Kidney tubule cell (primary cell): Measurements from ENCODE around the gene SMIM45.

Experiments used
- DNase-seq: peaks from one replicate; pipeline ENCODE4 v3.0.0-alpha.2; 2018; ENCODE audit warnings: low spot score

SMIM45 gene

DNA sequence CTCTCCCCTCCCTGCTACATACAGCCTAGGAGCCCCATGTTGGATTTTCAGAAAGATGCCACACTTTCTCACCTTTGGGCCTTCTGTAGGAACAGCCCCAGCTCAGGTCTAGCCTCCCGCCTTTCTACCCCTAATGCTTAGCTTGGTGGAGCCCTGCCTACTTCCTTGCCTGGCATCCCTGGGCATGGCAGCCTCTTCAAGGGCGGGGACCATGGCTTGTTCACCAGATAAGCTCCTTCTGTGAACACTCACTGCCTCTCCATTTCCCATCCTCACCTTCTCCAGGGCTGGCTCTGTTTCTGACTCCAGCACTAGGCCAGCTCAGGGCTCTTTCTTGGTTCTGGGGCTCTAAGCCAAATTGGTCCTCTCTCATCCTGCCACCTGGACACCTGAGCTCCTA lies 18.7 kb downstream of the SMIM45 start:
- no peak for DNase-seq

DNA sequence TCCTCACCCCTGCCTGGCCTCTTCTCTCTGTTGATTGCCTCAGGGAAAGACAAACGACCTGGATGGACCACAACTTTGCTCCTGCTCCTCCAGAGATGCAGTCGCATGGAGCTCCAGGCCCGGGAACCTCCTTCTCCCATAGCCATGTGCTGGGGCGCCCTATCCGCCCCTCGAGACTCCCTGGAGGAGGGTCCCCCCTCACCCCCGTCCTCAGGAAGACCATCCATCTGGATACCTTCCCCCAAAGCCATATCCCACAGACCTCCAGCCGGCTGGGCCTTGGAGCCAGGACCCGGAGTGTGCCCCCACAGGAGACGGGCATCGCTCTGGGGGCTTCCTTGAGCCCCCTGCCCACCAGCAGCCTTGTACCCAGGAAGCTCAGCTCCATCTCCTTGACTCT lies 19.5 kb downstream of the SMIM45 start:
- no peak for DNase-seq

DNA sequence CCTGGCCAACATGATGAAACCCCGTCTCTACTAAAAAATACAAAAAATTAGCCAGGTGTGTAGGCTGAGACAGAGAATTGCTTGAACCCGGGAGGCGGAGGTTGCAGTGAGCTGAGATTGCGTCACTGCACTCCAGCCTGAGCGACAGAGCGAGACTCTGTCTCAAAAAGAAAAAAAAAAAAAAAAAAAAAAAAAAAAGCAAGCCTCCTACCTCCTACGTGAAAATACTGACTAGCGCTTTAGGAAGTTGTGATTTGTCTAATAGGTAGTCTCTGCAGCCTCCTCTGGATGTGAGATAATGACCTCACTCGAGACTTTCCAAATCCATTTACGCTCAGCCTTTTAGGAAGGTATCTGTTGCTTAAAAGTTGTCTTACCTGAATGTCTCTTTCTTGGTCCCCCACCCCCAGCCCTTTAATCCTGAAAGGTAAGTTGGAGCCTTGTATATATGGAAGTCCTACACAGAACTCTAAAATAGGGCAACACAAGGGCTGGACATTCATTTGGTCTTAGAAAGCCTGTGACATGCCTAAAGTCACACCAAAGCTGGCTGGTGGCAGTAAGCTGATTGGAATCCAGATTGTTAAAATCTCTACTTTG lies 22.8 kb downstream of the SMIM45 start:
- peak; percentile 13 for DNase-seq

DNA sequence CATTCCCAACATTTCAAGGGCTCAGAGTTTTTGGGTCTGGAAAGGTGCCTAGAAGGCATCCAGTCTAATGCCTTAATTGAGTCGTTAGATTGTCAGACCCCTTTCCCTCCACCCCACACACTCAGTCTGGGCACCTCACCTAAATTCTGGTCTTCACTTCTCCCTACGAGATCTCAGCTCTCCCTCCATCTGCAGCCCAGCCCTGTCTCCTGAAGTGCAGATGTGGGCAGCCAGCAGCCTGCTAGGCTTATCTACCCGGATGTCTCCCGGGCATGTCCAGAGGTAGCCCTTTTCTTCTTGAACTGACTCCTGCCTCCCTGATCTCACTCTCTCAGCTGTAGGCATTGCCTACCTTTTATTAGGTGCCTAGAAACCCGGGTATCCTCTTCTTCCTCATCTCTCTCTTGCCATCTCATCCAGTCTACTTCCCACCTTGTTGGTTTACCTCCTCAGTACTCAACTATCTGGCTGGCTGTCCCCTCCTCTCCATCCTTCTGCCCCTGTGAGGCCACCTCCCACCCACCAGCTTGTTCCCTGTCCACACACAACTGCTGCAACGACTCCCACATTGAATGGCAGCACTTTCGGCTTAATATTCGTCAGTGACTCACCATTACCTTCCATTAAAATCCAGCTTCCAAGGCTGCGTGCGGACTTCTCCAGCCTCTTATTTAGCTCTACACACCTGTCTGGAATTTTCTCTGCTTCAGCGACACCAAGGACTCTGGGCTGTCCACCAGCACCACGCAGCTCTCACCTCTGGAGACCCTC lies 23.5 kb downstream of the SMIM45 start:
- DNase-seq, result peak; percentile 12

DNA sequence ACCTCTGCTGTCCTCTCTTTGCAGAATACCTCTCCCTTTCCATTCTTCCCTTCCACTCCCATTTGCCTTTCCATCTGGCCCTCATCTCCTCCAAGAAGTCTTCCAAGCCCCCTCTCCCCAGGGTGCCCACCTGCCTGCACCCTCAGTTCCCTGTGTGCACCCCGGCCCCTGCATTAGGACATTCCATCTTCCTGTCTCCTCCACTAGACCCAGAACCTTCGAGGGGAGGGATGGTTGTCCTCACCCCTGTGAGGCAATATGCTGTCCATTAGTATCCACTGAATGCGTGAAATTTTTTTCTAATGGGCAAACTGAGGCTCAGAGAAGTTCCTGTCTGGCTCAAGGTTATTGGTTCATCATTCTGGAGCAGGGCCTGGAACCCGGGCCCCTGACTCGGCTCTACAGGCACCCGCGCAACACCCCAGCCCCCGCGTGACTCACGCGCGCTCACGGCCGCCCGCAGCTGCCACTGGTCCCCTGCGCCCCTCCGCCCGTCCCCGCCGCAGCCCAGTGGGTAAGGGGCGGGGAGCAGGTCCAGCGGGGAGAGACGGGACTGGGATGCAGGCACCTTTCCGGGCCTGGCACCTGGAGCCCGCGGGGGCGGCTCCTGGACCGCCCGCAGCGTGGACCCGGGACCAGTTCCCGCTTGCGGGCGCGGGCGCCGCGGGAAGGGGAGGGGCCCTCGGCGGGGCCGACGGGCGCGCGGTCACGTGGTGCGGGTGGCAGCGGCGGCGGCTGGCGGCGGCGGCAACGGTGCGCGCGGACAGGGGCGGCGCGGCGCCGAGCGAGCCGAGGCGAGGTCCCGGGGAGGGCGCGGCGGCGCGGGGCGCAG lies 24.3 kb downstream of the SMIM45 start:
- DNase-seq, result no peak

DNA sequence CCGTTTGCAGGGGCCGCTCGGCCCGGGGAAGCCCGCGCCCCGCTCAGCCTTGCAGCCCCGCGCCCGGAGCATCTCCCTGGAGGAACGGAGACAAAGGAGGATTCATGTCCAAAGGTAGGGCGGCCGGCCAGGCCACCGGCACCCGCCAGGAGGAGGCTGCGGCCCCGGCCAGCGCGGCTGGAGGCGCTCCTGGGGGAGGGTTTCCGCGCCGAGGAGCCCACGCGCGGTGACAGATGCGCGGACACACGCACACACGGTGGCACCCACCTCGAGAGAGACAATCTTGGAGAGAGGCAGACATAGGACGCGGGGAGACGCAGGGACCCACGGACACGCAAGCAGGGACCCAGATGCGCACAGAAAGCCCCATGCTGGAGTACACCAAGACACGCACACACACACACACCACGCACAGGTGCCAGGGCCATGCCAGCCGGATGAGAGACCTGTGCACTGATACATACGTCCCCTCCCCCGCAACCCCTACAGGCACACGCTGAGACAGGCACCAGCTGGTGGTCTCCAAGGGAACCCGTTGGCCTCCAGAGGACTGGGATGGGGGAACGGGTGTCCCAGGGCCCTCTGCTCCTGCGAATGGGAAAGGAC lies 25.1 kb downstream of the SMIM45 start:
- DNase-seq, result no peak

DNA sequence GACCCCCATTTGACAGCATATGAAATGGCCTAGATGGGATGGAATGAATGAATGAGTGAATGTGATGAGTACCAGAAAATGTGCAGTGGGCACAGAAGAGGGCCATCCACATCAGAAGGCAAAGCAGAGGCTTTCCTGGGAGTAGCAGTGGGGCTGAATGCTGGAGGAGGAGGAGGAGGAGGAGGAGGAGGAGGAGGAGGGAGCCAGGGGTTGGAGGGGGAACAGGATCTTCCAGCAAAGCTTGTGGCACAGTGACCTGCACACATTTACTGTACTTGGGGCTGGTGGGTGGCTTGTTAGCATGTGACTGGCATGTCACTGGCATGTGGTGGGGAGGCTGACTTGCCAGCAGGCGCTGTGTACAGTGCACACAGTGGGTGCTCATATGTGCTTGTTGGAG lies 26.8 kb downstream of the SMIM45 start:
- no peak for DNase-seq

DNA sequence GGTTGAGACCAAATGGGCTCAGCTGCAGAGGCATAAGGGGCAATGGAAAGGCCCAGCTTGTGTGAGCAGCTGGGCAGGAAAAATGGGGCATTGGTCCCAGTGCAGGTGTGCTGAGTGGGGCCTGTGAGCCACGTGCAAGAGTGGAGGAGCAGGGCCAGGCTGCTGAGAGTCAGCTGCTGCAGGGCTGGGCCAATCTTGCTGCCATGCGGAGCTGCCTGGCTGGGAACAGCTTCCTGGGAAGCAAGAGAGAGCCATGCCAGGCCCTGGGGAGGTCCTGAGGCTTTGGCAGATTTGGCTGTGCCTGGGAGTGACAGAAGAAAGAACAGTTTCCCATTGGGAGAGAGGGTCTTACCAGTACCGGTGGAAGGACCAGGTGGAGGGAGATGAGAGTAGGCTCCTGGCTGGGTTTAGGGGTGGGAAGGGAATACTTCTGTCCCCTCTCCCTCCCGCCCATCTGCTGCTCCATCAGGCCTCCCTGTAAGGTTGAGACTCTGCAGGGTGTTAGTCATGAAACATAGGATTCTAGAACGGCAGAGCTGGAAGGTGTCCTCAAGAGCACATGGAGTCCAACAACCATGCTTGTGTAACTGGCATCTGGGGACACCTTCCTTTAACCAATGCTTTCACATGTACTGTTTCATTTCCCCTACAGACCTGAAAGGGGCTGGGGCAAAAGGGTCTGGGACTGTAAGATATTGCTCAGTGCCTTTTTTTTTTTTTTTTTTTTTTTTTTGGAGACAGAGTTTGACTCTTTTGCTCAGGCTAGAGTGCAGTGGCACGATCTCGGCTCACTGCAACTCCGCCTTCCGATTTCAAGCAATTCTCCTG lies 27.7 kb downstream of the SMIM45 start:
- DNase-seq, result no peak

DNA sequence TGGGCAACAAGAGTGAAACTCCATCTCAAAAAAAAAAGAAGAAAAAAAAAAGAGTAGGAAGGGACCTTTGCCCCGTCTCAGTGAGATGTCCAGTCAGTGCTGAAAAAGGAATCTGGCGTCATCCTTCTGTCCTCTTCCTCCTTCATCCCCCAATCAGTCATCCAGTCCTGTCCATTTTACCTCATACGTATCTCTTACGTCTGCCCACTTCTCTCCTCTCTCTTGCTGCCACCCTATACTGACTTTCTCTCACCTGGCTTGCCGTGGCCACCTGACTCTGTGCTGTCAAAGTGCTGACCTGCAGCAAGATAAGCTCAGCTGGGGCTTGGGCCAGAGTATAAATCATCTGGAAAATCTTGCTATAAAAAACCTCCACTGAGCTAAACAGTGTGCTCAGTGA lies 30.9 kb downstream of the SMIM45 start:
- no peak for DNase-seq

DNA sequence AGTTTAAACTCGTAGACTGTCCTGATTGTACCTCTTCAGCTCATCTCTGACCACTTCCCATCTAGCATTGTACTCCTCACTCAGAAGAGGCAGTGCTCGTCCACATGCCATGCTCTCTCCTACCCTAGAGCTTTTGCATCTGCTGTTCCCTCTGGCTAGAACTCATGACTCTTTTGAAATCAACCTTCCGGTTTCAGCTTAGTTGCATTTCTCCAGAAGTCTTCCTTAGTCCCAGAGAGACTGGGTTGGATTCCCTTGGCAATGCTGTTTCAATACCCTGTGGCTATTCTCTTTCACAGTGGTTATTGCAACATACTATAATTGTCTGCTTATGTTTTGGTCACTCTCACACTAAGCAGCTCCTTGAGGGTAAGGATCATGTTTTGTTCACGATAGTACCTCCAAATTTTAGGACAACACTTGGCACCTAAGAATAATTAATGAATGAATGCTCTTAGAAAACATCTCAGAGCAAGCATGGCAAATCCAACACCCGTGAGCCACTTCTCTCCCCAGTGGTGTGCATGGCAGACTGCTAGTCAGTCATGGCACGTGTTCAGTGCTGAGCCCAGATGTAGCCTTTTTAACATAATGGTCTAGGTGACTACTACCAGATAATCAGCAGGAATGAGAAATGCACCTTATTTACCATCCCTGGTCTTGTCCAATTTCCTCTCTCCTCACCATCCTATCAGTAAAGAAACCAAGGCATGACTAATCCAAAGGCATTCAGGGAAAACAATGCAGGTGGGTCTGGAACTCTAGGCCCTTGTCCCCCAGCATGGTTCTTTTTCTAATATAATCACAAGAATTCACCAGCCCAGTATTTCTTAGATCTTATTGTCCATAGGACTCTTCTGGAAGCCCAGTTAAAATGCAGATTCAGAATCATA lies 31.8 kb downstream of the SMIM45 start:
- no peak for DNase-seq

DNA sequence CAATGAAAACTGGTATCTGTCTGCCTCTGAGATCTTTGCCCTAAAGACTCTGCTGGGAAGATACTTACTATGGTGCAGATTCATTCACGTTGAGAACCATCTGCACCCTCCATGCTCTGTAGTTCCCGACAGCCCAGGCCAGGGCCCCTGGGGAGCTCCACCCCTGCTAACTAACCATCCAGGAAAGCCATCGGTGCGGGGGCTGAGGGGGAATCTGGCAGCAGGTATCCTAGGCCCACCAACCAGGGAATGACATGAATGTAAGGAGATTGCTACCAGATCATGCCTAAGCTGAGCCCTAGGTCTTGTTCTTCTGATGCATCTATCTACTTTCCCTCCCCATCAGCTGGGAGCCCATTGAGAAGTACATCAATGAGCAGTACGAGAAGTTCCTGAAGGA lies 35.3 kb downstream of the SMIM45 start:
- no peak for DNase-seq

DNA sequence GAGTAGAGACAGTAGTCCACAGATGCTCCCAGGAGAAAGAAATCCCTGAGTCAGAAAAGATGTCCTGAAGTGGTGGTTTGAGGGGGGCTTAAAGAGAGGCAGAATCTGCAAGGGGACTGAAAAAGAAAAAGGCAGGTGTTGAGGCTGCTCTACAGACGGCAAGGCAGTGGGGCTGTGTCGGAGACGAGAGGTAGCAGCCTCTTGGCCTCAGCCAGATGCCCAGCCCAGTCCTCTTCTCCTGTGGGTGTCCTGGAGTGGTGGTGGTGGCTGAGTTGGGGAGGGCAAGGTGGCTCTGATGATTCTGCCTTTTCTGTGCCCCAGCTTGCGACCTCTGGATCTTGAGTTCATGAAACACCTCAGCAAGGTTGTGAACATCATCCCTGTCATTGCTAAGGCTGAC lies 37.3 kb downstream of the SMIM45 start:
- no peak for DNase-seq

DNA sequence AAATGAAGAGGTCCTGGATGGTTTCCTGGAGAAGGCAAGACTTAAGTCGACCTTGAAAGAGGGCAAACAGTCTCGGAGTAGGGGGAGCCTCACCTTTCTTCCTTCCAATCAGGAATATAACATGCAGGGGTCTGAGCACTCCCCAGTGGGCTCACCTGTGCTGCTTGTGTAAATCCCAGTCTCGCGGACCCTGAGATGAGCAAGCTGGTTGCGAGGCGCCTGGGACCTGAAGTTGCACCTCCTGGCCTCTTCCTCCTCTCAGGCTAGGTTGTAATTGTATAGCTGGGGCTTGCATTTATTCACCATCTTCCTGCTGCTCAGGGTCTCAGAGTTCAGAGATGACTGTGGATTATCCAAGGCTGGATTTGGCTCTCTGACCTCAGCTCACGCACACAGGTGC lies 39.2 kb downstream of the SMIM45 start:
- no peak for DNase-seq

DNA sequence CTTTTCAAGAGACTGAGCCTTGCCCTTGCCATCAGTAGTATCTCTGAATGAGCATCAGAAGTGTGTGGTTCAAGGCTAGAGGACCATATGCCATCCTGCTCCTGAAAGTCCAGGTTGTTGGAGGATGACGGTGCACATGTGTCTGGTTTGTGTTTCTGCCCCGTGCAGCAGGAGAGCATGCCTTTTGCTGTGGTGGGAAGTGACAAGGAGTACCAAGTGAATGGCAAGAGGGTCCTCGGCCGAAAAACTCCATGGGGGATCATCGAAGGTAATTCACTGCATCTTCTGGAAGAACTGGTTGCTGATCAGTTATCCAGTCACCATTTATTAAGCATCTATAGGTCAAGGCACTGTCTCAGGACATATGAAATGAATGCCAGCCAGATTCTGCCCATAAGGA lies 40.5 kb downstream of the SMIM45 start:
- DNase-seq, result no peak

DNA sequence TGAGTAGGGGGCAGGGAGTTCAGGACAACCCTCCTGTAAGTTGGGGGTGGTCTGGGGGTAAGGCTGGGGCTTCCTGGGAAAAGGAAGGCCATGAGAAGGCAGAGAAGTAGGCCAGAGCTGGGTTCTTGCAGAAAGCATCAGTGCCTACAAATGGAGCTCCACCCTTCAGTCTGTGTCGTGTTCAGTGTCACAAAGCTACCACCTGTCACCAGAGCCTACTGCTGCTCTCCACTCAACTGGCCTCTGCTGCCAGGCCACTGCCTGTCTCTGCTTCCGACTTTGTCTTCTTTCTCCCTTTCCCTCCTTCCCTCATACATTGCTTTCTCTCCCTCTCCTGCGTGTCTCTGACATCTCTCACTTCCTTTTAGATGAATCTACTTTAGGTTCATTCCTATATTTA lies 43.3 kb downstream of the SMIM45 start:
- no peak for DNase-seq

DNA sequence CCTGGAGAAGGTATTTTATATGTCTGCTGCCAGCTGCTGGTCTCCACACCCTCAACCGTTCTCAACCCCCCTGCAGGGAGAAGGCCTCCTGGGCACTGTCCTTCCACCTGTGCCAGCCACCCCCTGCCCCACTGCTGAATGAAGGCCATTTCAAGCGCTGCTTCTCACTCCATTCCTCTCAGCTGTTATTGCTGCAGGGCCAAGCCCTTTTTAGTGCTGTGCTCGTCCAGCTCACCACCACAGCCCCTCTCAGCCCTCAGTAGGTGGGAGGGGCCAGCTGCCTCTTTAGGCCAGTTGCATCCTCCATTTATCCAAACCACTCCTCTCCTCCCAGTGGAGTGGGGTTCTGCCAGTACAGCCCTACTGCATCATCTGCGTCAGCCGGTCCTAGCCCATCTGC lies 44.9 kb downstream of the SMIM45 start:
- DNase-seq, result no peak

DNA sequence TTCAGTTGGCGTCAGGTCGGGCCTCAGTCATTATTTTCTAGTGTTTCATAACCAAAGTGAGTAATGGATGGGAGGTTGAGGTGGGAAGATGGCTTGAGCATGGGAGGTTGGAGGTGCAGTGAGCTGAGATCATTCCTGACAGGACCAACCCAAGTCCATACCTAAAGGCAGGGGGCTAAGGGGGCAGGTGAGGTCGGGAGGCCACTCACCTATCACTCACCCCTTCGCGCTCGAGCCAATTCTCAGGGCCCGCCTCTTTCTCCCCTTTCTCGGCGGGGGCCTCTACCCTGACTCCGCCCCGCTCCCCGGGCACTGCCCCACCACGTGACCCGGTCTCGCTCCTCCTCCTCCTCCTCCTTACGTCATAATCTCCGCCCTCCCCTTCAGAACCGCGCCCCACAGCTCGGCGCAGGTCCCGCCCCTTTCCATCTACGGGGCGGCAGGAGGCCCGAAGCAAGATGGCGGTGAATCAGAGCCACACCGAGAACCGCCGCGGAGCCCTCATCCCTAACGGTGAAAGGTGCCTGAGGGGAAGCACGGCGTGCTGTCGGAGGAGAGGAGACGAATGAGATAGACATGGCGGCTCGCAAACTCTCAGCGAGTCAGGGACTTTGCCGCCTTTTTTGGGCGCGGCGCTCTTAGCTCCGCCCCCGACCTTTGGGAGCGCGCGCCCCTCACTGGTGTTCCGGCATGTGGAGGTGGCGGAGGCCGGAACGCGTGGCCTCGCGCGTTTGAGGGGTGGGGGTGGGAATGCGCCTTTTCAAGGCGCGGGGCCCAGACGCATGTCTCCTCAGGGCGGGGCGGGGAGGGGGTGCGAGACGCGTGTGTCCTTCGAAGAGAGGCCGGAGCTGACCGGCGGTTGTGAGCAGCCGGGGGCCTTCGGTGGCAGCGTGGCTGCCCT lies 46.7 kb downstream of the SMIM45 start, which contains the start of gene WBP2NL:
Gene WBP2NL (plus strand): TSS at position 428 of the 901 bp plus-strand sequence. CDS start 31 bp downstream, at position 459.
- peak; percentile 84 for DNase-seq

DNA sequence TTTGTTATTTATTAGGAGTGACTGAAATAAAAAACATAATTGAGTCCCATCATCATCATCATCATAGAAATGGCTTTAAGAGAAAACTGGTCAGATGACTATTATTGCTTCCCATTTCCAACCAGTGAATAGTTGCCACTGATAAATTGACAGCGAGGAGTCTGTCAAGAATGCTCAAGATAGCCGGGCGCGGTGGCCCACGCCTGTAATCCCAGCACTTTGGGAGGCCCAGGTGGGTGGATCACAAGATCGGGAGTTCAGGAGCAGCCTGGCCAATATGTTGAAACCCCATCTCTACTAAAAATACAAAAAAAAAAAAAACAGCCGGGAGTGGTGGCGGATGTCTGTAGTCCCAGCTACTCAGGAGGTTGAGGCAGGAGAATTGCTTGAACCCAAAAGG lies 48.5 kb downstream of the SMIM45 start:
- no peak for DNase-seq

DNA sequence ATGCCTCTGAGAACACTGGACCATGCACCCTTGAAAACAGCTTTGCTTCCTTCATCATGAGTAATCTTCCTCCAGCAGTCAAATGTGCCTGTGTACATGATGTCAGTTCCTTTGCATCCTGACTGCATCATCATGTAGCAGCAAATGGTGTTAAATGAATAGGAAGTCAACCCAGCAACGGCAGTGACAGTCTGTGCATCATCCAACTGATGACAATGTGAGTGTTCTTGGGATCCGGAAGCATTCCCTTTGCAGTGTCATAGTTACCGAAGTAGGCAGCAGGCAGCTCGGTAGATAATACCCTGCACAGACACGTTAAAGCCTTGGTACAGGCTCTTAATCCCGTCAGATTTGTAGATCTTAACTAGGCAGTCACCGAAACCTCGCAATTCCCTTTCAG lies 49.2 kb downstream of the SMIM45 start:
- peak; percentile 12 for DNase-seq

DNA sequence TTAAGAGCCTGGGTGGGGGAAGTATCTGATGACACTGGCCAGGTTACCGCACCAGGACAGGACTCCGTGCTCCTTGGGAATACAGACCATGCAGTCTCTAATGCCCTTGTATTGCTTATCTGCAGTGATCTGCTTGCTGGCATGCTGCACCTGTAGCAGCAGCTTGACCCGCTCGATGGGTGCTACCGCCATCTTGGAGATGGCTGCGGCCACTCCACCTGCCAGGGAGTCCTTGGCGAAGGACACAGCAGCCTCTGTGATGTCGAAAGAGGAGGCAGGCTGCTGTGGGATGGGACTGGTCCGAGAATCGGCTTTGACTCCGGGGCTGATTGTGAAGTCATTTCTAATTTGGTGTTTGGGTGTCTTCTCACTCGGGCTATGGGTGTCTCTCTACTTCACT lies 49.8 kb downstream of the SMIM45 start:
- no peak for DNase-seq
